Stimulated activated CD4-positive, alpha-beta T cell treated with anti-CD3 and anti-CD28 coated beads, Interleukin-1b, Interleukin-23, amount 100 ng/mL, for 24 hours (primary cell): ENCODE data around the gene GLRB.
"Not testable (repeated sequence)": the region's sequence is repeated elsewhere in the genome, so short reads cannot be mapped to it uniquely, and the experiment has no call there.

Experiments
- DNase-seq, 4 experiments: peaks; one replicate each; pipeline ENCODE4 v3.0.0-alpha.2; 2020; ENCODE audit warnings: low read depth in 4 of 4, low spot score in 1 of 4

The GLRB gene

GRCh38 chr4:157127571-157127970 lies 51.6 kb downstream of the GLRB start:
- no peak for DNase-seq

GRCh38 chr4:157128395-157128794 lies 52.4 kb downstream of the GLRB start:
- DNase-seq: no peak

- no peak for DNase-seq
These were observed 66.0 kb downstream of the GLRB start for GRCh38 chr4:157141976-157142375.

GRCh38 chr4:157143369-157143768 lies 67.4 kb downstream of the GLRB start:
- no peak for DNase-seq

- no peak for DNase-seq
These were observed 75.8 kb downstream of the GLRB start for GRCh38 chr4:157151711-157152110.

- DNase-seq: no peak
These were observed 90.1 kb downstream of the GLRB start for GRCh38 chr4:157165935-157166610.

GRCh38 chr4:157170321-157170720 lies 94.4 kb downstream of the GLRB start:
- DNase-seq: no peak

GRCh38 chr4:157172011-157172410 lies 96.1 kb downstream of the GLRB start:
- DNase-seq: no peak

- not testable (repeated sequence) for DNase-seq
These were observed 104.3 kb downstream of the GLRB start for GRCh38 chr4:157180268-157180667.

- no peak for DNase-seq
These were observed 108.3 kb downstream of the GLRB start for GRCh38 chr4:157184300-157184699.

- no peak for DNase-seq
These were observed 109.4 kb downstream of the GLRB start for GRCh38 chr4:157185363-157185762.

GRCh38 chr4:157195374-157195773 lies 119.4 kb downstream of the GLRB start:
- DNase-seq: no peak

GRCh38 chr4:157196046-157196445 lies 120.1 kb downstream of the GLRB start:
- DNase-seq: no peak

- no peak for DNase-seq
These were observed 128.8 kb downstream of the GLRB start for GRCh38 chr4:157204634-157205244.

- no peak for DNase-seq
These were observed 141.8 kb downstream of the GLRB start for GRCh38 chr4:157217708-157218107.

- DNase-seq: no peak
These were observed 143.9 kb downstream of the GLRB start for GRCh38 chr4:157219711-157220370.

- no peak for DNase-seq
These were observed 144.5 kb downstream of the GLRB start, which contains the start of gene GRIA2 for GRCh38 chr4:157220371-157220881. Gene GRIA2, plus strand, starts transcription at chr4:157220728. Its CDS starts 315 bp downstream, at chr4:157221043.

- no peak for DNase-seq
These were observed 145.5 kb downstream of the GLRB start for GRCh38 chr4:157221426-157221894.
